HG02571 (cell line): ENCODE measurements around the gene FRMD4A.
"Not testable (repeated sequence)": the region's sequence is repeated elsewhere in the genome, so short reads cannot be mapped to it uniquely, and the experiment has no call there.

ENCODE experiments used
- ATAC-seq: cut with Tn5 transposase; IDR thresholded peaks from one replicate; pipeline ENCODE4 v1.9.1; 2021; ENCODE audit warnings: mild to moderate bottlenecking, moderate library complexity; ENCODE audit not compliant: unreplicated experiment

The FRMD4A gene

GRCh38 chr10:14116021-14116420 is 214.7 kb downstream of the FRMD4A start:
- ATAC-seq, result no peak

- no peak for ATAC-seq
Measured at GRCh38 chr10:14114791-14115190, 215.9 kb downstream of the FRMD4A start.

- ATAC-seq, result no peak
Measured at GRCh38 chr10:14112056-14112455, 218.7 kb downstream of the FRMD4A start.

GRCh38 chr10:14111208-14111607 is 219.5 kb downstream of the FRMD4A start:
- no peak for ATAC-seq

GRCh38 chr10:14106828-14107227 is 223.9 kb downstream of the FRMD4A start:
- ATAC-seq, result no peak

GRCh38 chr10:14102056-14102455 is 228.7 kb downstream of the FRMD4A start:
- ATAC-seq, result no peak

GRCh38 chr10:14099885-14100284 is 230.8 kb downstream of the FRMD4A start:
- no peak for ATAC-seq

GRCh38 chr10:14093730-14094484 is 236.8 kb downstream of the FRMD4A start:
- ATAC-seq, result no peak

- no peak for ATAC-seq
Measured at GRCh38 chr10:14092799-14093198, 237.9 kb downstream of the FRMD4A start.

- ATAC-seq, result no peak
Measured at GRCh38 chr10:14089556-14090292, 241.0 kb downstream of the FRMD4A start.

- ATAC-seq, result no peak
Measured at GRCh38 chr10:14087566-14087965, 243.2 kb downstream of the FRMD4A start.

GRCh38 chr10:14086596-14086995 is 244.1 kb downstream of the FRMD4A start:
- no peak for ATAC-seq

- no peak for ATAC-seq
Measured at GRCh38 chr10:14084875-14085274, 245.8 kb downstream of the FRMD4A start.

GRCh38 chr10:14080795-14081194 is 249.9 kb downstream of the FRMD4A start:
- ATAC-seq, result no peak

GRCh38 chr10:14077430-14077829 is 253.3 kb downstream of the FRMD4A start:
- no peak for ATAC-seq

- ATAC-seq, result no peak
Measured at GRCh38 chr10:14074062-14074884, 256.5 kb downstream of the FRMD4A start.

- no peak for ATAC-seq
Measured at GRCh38 chr10:14072541-14072940, 258.2 kb downstream of the FRMD4A start.

GRCh38 chr10:14071956-14072355 is 258.8 kb downstream of the FRMD4A start:
- ATAC-seq, result no peak

- ATAC-seq, result no peak
Measured at GRCh38 chr10:14068601-14069250, 262.0 kb downstream of the FRMD4A start.

- not testable (repeated sequence) for ATAC-seq
Measured at GRCh38 chr10:14067638-14068037, 263.1 kb downstream of the FRMD4A start.

GRCh38 chr10:14066106-14066505 is 264.6 kb downstream of the FRMD4A start:
- ATAC-seq, result no peak
